IPS-18a (cell line): Measurements from ENCODE around the gene PUS3.

ENCODE experiments used
- H3K27ac ChIP-seq: one replicate; pipeline ENCODE4 v1.5.1; 2013; ENCODE audit warnings: low read length
- H3K27me3 ChIP-seq: one replicate; pipeline ENCODE4 v1.6.1; 2013; ENCODE audit warnings: mild to moderate bottlenecking, low read length; ENCODE audit not compliant: control insufficient read depth, insufficient read depth
- H3K36me3 ChIP-seq: one replicate; pipeline ENCODE4 v1.6.1; 2013; ENCODE audit warnings: low read depth, low read length; ENCODE audit not compliant: control insufficient read depth
- H3K4me1 ChIP-seq: one replicate; pipeline ENCODE4 v1.6.1; 2013; ENCODE audit warnings: low read depth, low read length; ENCODE audit not compliant: control insufficient read depth
- H3K4me3 ChIP-seq: one replicate; pipeline ENCODE4 v1.5.1; 2013; ENCODE audit warnings: low read length
- H3K9ac ChIP-seq: one replicate; pipeline ENCODE4 v1.6.1; 2013; ENCODE audit warnings: mild to moderate bottlenecking, low read length, moderate library complexity
- H3K9me3 ChIP-seq: one replicate; pipeline ENCODE4 v1.6.1; 2013; ENCODE audit warnings: low read depth, low read length; ENCODE audit not compliant: control insufficient read depth

The PUS3 gene

DNA sequence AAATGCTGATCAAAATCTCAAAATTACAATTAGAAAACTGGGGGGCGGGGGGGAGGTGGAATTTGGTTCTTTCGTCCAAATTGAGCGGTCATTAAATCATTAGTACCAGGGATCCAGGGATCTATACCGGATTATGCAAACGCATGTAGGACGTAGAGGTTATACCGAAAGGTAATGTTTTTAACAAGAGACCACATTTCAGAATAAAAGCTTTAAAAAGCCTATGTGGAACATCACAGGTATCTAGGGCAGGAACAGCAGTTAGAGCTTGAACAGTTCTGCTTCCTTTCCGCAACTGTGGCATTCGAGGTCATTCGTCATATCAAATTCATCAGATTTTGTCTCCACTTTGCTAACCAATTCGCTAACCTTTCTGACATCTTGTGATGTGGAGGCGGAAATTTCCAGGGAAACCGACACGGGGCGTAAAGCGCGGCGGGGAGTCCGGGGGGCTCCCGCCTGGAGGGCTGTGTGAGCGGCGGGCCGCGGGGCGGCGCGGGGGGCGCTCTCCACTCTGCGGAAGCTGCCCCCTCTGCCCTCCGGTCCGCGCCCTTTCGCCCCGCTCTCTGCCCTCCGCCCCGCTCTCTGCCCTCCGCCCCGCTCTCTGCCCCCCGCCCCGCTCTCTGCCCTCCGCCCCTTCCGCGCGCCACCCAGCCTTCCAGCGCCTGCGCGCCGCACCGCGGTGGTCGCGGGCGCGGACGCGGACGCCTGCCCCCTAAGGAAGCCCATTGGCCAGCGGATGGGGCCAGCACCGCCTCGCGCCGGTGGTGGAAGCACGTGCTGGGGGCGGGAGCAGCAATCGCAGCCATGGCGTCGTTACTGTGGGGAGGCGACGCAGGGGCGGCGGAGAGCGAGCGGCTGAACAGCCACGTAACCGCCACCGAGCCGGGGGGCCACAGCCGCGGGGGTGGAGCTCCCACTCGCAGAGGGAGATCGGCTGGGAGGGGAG lies 979 bp upstream of the PUS3 start, which contains the start of gene DDX25:
TSS of gene DDX25 (plus strand) at position 798 of the 949 bp plus-strand sequence. CDS start at position 808, 10 bp downstream.
- peaks cover 17% of the 10 kb centered on the region for H3K27me3 ChIP-seq
- H3K4me3 ChIP-seq = peak within 1 kb of the TSS; percentile 85
- no peak within 1 kb of the TSS for H3K27ac ChIP-seq
- H3K9ac ChIP-seq = no peak within 1 kb of the TSS
- no peaks in the 10 kb centered on the region for H3K9me3 ChIP-seq
- no peaks in the 10 kb centered on the region for H3K4me1 ChIP-seq
- peaks cover 15% of the 10 kb centered on the region for H3K36me3 ChIP-seq

DNA sequence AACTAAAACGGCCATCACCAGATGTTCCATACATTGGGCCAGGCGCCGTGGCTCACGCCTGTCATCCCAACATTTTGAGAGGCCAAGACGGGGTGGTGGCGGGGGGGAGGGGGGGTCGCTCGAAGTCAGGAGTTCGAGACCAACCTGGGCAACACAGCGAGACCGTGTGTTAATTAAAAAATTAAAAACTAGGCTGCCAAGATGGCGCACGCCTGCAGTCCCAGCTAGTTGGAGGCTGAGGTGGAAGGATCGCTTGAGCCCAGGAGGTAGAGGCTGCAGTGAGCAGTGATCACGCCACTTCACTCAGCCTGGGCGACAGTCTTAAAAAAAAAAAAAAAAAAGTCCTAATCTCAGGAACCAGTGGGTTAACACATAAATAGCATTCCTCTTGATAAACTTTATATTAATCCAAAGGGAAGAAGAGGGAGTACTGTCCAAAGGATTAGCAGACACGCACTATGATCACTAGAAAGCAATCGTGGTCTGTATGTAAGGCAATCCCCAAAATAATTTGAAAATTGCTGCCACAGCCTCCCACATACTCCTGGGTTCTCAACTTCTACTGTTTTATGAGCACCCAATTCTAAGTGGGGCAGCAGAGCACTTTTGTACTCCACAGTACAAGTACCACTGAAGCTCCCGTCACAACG lies 604 bp downstream of the PUS3 start:
- no peaks in the 10 kb centered on the region for H3K9me3 ChIP-seq
- H3K27me3 ChIP-seq = peaks cover 17% of the 10 kb centered on the region
- H3K9ac ChIP-seq = peak overlapping the region; percentile 62
- H3K4me3 ChIP-seq = peak overlapping the region; percentile 85
- peaks cover 18% of the 10 kb centered on the region for H3K36me3 ChIP-seq
- no peaks in the 10 kb centered on the region for H3K4me1 ChIP-seq
- H3K27ac ChIP-seq = no peak overlapping the region

DNA sequence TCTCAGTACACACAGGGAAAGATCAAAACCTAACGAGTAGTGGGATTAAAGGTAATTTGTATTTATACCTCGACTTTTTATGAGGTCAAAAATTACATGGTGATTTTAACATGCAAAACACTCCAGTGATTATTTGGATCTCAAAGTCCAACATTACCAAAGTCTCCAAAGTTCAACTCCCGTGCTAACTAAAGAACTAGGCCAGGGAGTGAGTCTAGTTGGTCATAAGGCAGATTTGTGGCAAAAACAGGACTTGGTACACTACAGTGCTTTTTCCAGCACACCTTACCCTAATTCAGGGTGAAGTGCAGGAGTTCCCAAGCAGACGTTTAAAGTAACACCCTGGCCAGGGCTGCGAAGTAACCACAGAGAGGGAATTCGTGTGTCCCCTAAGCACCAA lies 1.1 kb downstream of the PUS3 start:
- no peak overlapping the region for H3K27ac ChIP-seq
- H3K36me3 ChIP-seq = peaks cover 18% of the 10 kb centered on the region
- no peaks in the 10 kb centered on the region for H3K4me1 ChIP-seq
- H3K9me3 ChIP-seq = no peaks in the 10 kb centered on the region
- peak overlapping the region; percentile 16 for H3K4me3 ChIP-seq
- H3K9ac ChIP-seq = no peak overlapping the region
- H3K27me3 ChIP-seq = peaks cover 17% of the 10 kb centered on the region

DNA sequence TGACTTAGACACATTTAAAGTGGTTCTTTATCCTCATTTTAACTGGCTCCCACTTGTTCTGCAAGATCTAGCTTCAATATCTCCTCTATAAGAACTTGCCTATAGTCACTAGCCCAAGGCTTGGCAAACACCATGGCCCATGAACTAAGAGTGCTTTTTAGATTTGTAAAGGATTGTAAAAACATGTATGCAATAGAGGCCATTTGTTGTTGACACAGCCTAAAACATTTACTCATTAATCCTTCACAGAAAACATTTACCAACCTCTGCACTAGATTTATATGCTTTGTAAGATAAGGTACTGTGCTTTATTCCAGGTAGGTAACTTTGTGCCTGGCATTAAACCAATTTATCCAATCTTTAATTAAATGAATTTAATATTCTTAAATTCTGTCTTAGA lies 10.0 kb downstream of the PUS3 start:
- Histone ChIP-seq H3K27me3 (no peaks in the 10 kb centered on the region), H3K36me3 (peaks cover 43% of the 10 kb centered on the region), H3K9ac (no peak overlapping the region), H3K27ac (no peak overlapping the region), H3K4me3 (no peak overlapping the region), H3K4me1 (no peaks in the 10 kb centered on the region), H3K9me3 (no peaks in the 10 kb centered on the region)

DNA sequence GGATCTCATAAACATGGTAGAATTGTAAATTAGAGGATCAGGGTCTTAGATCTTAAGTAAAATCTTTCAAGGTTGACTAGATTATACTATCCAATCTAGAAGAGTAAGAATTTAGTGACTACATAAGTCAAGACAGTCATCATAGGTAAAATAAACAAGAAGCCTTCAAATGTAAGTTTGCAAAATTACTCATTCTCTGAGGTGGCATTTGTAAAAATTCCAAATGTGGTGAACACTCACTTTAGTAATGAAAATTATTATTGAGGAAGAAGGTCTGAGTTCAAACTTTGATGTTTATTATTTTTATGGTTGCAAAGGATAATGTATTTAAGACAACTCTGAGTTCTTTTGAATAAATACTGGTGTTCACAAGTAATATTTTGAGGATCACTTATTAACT lies 10.9 kb downstream of the PUS3 start:
- H3K9ac ChIP-seq = no peak overlapping the region
- no peak overlapping the region for H3K27ac ChIP-seq
- H3K27me3 ChIP-seq = no peaks in the 10 kb centered on the region
- no peaks in the 10 kb centered on the region for H3K9me3 ChIP-seq
- no peak overlapping the region for H3K4me3 ChIP-seq
- H3K4me1 ChIP-seq = no peaks in the 10 kb centered on the region
- H3K36me3 ChIP-seq = peaks cover 43% of the 10 kb centered on the region

DNA sequence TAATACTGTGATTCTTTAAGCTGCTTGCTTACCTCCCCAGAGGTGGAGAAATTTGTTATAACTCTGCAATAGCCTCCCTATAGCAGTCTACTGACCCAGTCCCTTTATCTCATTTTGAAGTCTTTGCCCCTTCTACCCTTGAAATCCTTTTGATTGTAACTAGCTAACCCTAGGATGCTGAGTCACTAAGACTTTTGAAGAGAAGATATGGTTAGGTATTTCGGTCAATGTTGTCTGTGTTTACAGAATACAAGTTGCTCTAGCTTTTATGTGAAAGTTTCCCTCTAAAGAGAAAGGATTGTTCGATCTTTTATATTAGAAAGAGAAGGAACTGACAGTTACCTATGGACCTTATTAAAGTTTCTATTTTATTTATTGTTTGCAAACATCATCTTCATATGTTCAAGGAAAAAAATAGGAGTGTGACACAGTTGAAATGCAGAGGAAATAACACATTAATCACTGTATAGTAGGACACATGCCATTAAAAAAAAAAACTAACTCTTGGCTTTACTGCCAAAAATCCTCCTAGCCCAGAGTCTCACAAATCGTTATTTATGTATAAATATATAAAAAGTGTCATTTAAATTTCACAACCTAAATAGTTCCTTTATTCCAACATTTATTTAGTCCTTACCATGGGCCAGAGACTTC lies 12.4 kb downstream of the PUS3 start:
- no peak overlapping the region for H3K9ac ChIP-seq
- H3K36me3 ChIP-seq = peaks cover 39% of the 10 kb centered on the region
- no peaks in the 10 kb centered on the region for H3K9me3 ChIP-seq
- H3K27ac ChIP-seq = no peak overlapping the region
- no peak overlapping the region for H3K4me3 ChIP-seq
- H3K4me1 ChIP-seq = no peaks in the 10 kb centered on the region
- no peaks in the 10 kb centered on the region for H3K27me3 ChIP-seq

DNA sequence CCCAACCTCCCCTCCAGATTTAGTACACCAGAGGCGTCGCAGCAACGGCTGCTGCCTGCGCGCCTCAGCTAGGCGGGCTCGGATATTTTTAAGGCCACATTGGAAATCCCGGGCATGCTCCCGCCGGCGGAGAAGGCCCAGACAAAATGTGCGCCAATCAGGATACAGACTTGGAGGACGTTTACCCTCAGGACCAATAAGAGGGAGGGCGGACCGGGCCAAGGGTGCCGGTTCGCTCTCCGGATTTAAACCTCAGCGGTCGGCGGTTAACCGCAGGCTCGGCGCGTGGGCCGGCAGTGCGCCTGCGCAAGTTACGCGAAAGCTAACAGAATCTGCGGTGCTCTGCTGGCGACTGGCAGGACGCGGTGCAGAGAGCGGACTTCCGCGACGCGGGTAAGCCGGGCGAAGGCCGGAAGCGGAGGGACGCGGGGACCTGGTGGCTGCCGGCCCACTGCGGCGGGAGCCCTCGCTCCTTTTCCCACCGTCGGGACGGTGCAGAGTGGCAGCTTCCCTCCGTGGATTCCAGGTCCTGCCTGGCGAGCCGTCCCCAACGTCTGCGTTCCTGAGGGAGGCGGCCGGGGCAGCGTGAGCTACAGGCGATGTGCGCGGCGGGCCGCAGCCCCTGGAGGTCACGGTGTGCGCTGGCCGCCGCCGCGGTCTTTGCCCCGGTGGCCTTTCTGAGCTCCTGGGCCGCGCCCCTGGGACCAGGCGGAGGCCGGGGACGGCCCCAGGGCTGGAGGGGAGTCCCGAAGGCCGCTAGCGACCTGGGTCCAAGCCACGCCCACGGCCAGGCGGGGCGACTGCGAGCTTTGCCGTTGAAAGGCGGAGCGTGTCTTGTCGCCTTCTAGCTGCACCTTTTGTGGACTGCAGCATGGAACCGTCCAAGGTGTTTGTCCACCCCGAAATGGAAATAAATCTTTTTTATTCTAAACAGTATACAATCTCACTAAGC lies 15.4 kb downstream of the PUS3 start, which contains the start of gene HYLS1:
TSS of gene HYLS1 (plus strand) at position 296 of the 952 bp plus-strand sequence. CDS start 11,701 bp downstream, outside the sequence.
- Histone ChIP-seq H3K27ac (no peak within 1 kb of the TSS), H3K36me3 (peaks cover 13% of the 10 kb centered on the region), H3K4me1 (no peaks in the 10 kb centered on the region), H3K9ac (peak within 1 kb of the TSS; percentile 82), H3K9me3 (no peaks in the 10 kb centered on the region), H3K27me3 (no peaks in the 10 kb centered on the region), H3K4me3 (peak within 1 kb of the TSS; percentile 81)

DNA sequence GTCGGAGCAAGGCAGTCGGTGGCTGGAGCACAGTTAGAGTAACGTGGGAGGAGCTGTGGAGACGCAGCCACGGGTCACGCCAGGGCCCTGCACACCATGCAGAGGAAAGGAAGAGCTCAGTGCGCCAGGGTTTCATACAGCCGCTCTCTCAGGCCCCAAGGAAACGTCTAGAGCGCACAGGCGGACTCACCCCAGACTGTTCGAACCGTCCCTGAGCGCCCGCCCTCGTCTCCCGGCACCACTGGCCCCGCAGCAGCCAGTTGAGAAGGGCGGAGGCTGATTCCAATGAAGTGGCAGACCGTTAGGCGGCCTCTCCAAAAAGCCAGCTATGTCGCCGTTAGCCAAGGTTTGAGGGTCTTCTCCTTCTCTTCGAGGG lies 16.0 kb downstream of the PUS3 start:
- Histone ChIP-seq H3K27ac (no peak overlapping the region), H3K9me3 (no peaks in the 10 kb centered on the region), H3K27me3 (no peaks in the 10 kb centered on the region), H3K9ac (no peak overlapping the region), H3K4me1 (no peaks in the 10 kb centered on the region), H3K36me3 (peaks cover 7% of the 10 kb centered on the region), H3K4me3 (peak overlapping the region; percentile 81)

DNA sequence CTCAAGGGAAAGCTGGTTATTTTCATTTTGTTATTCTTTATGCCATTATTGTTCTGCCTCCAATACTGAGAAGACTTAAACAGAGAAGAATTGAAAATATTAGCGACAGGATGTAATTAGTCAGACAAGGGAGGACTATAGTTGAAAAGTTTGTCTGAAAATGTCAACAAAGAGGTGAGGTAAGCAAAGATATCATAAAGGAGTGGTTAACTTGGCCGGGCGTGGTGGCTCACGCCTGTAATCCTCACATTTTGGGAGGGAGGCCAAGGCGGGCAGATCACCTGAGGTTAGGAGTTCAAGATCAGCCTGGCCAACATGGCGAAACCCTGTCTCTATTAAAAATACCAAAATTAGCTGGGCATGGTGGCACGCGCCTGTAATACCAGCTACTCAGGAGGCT lies 19.6 kb downstream of the PUS3 start:
- Histone ChIP-seq H3K9ac (no peak overlapping the region), H3K4me1 (no peaks in the 10 kb centered on the region), H3K27me3 (no peaks in the 10 kb centered on the region), H3K9me3 (no peaks in the 10 kb centered on the region), H3K4me3 (no peak overlapping the region), H3K36me3 (no peaks in the 10 kb centered on the region), H3K27ac (no peak overlapping the region)

DNA sequence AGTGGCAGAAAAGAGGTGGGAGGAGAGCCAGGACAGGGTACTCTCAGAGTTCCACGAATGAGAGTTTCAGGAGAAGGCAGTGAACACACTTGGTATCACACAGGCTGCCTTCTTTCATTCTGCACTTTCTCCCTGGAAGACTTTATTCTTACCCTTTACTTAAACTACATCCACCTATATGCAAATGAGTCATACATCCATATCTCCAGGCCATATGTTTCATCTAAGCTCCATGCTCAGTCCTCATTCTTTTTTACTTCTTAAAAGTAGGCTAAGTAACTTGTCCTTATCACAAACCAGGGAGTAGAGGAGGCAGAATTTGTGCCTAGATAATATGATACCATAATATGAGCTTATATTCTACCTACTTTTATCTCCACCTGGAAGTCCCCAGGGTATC lies 21.7 kb downstream of the PUS3 start:
- H3K9me3 ChIP-seq = no peaks in the 10 kb centered on the region
- no peak overlapping the region for H3K9ac ChIP-seq
- H3K27me3 ChIP-seq = no peaks in the 10 kb centered on the region
- H3K27ac ChIP-seq = no peak overlapping the region
- H3K4me1 ChIP-seq = no peaks in the 10 kb centered on the region
- no peak overlapping the region for H3K4me3 ChIP-seq
- H3K36me3 ChIP-seq = no peaks in the 10 kb centered on the region
